GM20431 (cell line): ENCODE results near the gene DDX10.
"Not testable (repeated sequence)": the region's sequence is repeated elsewhere in the genome, so short reads cannot be mapped to it uniquely, and the experiment has no call there.

Experiments used
- in situ Hi-C: fragments of 300-500 bp; cut with MseI, MboI; formaldehyde crosslinking; loops from one replicate; pipeline ENCODE4 v1.15.0; 2020; ENCODE audit warnings: low sequenced_read_pairs; ENCODE audit not compliant: unreplicated experiment

The DDX10 gene

DNA sequence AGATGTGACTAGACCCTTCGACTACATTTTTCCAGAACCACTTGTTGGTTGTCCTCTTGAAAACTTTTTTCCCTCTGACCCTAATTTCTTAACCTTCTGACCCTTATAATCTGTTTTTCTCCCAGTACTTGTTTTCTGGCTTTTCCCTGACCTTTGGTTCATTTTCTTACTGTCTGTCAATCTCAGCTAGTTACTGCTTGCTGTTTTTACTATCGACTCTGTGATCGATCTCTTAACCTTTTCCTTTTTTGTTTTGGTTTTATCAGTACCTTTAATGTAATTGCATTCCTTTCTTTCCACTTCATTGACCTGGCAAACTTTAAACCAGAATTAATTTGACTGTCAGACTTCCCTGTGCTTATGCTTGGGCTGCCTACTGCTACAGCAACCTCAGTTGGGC lies 92.8 kb downstream of the DDX10 start:
- in situ Hi-C loops, result no loop called here

DNA sequence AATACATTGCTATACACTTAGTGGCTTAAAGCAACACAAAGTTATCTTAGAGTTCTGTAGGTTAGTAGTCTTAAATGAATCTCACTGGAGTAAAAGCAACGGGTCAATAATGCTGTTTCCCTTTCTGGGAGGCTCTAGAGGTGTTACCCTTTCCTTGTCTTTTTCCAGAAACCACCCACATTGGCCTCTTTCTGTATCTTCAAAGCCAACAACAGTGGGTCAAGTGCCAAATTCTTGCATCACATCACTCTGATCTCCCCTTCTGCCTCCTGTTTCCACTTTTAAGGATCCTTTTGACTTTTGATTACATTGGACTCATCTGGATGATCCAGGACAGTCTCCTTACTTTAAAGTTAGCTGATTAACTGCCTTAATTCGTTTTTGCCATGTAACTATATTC lies 93.6 kb downstream of the DDX10 start:
- in situ Hi-C loops, result no loop called here

DNA sequence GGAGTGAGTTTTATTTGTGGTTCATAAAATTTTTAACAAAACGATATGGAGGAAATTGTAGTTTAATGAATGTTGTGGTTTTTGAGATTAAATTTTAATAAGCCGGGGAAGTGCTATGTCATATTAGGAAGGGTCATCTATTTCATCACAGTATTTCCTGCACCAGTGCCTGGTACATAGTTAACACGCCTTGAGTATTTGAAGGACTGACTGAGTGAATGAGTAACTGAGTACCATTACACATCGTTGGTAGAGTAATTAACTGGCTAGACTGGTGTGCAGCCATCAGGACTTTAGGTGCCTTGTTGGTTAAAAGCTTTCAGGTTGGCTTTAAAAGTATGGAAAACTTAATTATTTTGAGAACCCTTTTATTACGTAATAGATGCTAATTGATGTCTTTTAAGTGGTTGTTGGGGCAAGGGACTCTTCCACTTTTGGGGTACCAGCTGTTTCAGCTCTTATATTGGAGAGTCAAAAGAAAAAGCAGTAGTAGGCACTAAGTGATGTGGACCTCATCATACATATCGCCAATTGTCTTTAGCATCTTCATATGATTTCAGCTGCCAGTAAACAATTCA lies 101.8 kb downstream of the DDX10 start:
- in situ Hi-C loops, result no loop called here

DNA sequence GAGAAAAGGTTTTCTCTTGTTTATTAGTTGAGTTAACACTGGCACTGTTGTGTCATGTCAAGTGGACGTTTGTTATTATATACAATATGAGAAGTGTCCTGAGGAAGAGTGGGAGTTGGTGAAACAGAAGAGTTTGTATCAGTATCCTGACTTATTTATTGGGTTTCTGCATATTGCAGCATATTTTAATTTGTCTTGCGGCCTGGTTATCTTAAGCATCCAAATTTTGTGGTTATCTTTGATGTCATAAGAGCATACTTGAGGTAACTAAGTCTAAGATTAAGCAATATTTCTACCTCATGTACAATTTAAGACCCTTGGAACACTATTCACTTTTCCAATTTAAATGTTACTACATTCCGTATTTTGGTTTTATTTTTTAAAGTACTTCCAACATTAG lies 103.5 kb downstream of the DDX10 start:
- in situ Hi-C loops, result no loop called here

DNA sequence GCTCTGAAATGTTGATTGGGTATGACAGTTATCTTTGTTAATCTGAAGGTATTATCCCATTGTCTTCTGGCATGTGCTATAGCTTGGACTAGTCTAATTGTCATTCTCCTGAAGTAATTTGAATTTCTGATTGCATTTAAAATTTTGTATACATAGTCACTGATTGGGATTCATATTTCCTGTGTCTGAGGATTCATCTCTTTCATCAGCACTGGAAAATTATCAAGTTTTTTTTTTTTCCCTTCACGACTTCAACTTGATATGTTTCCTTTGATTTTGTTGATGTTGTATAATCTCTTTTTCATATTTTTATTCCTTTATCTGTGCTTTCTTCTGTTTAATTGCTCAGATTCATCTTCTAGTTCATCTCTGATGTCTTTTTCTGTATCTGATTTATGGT lies 104.1 kb downstream of the DDX10 start:
- in situ Hi-C loops, result no loop called here

DNA sequence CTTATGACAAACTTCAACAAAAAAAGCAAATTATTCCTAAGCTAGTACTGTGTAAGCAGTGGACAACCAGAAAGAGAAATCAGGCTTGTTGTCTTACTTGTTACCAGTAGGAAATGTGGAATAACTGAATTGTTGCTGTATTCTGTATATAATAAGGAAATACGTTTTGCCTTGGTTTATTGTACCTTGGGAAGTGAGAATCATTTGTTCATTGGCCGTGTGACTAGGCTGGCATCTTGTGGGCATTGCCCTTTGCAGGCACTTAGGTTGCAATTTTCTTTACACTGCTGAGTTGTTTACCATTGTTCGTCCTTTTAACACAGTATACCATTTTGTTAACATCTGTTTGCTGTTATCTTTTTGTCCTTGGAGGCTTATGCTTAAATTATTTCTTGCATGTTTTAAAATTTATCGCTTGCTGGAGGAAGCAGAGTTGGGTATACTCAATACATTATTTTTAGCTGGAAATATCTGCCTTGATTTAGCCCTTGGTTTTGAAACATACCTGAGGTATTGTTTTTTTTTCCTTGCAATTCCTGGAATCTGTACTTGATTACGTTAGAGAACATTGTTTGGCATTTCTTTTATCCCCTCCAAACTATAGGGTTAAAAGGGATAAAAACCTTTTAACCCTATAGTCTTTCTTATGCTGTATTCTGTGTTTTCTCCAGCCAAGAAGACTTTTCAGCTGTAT lies 109.3 kb downstream of the DDX10 start:
- in situ Hi-C loops, result no loop called here

DNA sequence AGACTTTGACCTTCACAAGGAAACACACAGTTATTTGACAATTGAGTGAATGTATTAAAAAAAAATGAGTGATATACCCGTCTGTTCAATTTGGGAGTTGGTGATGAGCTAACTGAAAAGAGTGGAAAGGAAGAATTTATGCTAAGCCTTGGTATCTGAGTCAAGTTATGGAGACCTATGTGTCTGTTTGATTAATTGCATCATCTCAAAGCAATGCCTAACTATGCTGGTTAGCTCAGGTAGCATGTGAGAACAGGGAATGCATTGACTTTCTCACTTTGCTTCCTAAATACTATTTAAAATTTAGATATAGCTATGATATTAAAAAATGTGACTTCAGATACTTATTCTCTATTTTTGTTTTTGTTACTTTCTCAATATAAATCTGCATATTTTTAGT lies 110.5 kb downstream of the DDX10 start:
- in situ Hi-C loops, result no loop called here

DNA sequence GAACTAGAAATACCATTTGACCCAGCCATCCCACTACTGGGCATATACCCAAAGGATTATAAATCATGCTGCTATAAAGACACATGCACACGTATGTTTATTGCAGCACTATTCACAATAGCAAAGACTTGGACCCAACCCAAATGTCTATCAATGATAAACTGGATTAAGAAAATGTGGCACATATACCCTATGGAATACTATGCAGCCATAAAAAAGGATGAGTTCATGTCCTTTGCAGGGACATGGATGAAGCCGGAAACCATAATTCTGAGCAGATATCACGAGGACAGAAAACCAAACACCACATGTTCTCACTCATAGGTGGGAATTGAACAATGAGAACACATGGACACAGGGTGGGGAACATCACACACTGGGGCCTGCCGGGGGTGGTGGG lies 114.3 kb downstream of the DDX10 start:
- in situ Hi-C loops, result not testable (repeated sequence)

DNA sequence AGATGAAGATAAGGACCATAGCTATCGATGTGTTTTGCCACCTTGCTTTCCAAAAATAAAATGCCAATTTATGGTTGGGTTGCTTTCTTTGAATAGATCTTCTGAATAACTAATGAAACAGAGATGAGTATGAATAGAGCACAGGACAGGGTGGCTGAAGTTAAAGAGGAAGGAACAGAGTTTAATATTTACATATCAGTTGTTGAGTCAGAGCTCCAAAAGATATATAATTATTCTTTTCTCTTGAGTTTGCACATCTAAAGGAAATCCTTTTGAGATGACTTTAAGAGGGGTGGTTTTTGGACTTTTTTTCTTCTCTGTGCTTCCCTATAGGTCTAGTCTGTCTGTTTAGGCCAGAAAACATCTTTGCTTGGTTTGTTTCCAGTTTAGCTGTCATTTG lies 115.2 kb downstream of the DDX10 start:
- in situ Hi-C loops, result no loop called here

DNA sequence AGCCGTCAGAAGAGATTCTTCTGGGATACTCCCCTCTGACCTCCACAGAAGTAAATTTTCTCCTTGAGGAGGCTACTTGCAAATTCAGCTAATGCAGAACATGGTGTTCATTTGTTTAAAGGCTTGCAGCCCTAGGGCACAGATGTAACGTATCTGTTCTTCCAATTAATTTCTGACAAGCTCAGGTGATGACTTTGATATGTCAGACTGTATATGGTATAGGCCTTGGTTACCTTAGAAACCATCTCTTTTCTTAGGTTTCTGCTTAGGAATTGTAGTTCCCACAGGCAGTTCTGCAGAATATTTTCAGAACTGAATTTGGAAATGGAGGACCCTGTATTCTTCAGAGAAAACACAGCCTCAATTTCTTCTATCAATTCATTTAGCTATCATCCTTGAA lies 117.1 kb downstream of the DDX10 start:
- in situ Hi-C loops, result no loop called here

DNA sequence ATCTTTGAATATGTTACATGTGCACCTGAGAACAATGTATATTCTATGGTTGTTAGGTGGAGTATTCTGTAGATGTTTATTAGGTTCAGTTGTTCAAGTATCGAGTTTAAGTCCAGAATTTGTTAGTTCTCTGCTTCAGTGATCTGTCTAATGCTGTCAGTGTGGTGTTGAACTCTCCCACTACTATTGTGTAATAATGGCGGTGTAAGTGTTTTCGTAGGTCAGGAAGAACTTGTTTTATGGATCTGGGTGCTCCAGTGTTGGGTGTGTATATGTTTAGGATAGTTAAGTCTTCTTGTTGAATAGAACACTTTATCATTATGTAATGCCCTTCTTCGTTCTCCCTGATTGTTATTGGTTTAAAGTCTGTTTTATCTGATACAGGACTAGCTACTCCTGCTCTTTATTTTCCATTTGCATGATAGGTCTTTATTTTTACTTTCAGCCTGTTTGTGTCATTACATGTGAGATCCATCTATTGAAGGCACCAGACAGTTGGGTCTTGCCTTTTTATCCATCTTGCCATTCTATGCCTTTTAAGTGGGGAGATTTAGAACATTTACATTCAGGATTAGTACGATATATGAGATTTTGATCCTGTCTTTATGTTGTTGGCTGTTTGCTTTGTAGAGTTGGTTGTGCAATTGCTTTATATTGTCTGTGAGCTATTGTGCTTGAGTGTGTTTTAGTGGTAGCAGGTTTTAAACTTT lies 121.6 kb downstream of the DDX10 start:
- in situ Hi-C loops, result no loop called here

DNA sequence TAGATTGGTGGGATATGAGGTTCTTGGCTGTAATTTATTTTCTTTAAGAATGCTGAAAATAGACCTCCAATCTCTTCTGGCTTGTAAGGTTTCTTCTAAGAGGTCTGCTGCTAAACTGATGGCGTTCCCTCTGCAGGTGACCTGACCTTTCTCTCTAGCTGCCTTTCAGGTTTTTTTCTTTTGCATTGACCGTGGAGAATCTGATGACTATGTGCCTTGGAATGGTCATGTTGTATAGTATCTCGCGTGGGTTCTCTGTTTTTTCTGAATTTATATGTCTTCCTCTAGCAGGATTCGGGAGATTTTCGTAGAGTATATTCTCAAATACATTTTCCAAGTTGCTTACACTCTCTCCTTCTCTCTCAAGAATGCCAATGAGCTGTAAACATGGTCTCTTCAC lies 122.2 kb downstream of the DDX10 start:
- in situ Hi-C loops, result no loop called here

DNA sequence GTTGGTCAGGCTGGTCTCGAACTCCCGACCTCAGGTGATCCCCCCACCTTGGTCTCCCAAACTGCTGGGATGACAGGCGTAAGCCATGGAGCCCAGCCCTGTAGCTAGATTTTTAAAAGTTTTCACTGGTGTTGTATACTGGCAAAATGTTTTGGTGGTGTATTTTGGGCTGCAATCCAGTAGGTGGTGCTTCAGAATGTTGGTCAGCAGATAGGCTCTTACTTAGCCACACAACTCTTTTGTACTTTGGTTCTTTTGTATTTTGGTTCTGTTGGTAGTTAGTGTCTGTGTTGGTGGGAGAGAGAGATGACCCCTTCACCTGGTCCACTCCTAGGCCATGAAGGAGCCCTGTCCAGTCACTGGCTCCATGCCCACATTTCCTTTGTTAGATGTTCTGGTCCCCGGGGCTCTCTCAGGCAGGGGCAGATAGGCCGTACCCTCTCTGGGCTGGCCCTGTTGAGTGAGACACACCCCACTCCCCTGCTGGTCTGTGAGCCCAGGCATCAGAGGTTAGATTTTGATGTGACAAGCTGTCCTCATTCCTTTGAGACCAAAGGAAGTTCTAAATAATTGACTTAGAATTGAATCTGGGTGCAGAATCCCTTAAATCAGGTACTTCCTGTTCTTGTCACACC lies 123.8 kb downstream of the DDX10 start:
- in situ Hi-C loops, result no loop called here

DNA sequence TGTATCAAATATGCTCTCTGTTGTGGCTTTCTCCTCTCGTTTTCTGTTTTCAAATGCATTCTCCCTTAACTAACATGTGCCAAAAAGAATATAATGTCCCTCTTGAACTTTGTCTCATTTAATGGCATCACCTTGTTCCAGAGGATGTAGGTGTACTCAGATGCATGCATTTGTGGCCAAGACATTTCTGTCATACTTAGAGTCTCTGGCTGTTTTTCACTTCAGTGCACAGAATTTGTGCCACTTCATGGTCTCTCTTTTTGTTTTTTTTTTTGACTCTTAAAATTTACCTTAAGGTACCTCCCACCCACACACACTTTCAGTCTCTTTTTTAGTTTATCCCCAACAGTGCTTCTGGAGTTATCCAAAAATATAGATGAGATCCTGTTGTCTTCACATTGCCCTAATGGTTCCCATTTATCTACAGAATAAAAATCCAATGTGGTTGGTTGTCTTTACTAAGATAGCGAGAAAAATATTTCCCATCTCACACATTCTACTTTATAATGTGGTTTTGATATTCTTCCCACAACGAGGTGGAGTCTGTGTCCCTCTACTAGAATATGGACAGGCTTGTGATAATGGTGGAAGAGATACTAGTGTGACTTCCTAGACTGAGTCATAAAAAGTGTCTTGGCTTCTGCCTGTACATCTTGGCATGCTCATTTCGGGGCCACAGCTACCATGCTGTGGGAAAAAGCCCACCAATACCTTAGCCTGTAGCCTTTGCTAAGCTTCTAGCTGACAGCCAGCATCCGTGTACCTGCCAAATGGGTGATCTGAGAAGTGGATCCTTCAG lies 125.8 kb downstream of the DDX10 start:
- in situ Hi-C loops, result no loop called here

DNA sequence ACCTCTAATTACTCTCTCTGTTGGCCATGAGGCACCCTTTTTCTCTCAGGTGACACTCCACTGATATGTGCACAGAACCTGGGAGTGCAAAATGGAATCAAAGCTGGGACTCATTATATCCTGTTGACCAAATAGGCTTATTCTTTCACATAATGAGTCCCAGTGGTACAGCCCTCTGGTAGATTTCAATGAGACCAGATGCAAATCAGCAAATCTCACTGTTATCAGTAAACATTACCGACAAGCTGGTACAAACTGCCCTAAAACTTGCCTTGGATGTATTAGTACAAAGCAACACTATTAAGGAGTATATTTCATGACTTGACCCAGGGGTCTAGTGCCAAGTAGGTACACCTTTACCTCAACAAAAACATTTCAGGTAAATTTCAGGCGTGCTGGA lies 128.3 kb downstream of the DDX10 start:
- in situ Hi-C loops, result no loop called here

DNA sequence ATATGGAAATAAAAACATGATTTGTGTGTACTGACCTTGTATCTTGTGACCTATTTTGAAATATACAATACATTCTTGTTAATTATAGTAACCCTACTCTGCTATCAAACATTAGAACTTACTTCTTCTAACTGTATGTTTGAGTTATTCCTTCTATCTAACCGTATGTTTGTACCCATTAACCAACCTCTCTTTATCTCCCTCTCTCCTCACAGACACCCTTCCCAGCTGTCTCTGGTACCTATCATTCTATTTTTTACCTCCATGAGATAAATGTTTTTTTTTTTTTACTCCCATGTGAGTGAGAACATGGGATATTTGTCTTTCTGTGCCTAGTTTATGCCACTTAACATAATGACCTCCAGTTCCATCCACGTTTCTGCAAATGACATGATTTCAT lies 128.7 kb downstream of the DDX10 start:
- in situ Hi-C loops, result no loop called here

DNA sequence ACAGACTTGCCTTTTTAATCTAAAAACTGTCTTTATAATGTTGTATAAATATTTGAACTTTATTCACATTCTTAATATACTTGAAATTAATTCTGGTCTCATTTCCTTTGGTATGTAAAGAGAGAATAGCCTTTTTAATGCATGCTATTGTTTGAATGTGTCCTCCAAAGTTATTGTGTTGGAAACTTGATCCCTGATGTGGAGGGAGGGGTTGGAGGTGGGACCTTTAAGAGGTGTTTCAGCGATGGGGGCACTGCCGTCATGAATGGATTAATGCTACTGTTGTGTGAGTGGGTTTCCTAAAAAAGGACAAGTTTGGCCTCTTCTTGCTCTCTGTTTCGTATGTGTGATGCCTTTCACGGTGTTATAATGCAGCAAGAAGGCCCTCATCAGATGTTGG lies 131.7 kb downstream of the DDX10 start:
- in situ Hi-C loops, result no loop called here

DNA sequence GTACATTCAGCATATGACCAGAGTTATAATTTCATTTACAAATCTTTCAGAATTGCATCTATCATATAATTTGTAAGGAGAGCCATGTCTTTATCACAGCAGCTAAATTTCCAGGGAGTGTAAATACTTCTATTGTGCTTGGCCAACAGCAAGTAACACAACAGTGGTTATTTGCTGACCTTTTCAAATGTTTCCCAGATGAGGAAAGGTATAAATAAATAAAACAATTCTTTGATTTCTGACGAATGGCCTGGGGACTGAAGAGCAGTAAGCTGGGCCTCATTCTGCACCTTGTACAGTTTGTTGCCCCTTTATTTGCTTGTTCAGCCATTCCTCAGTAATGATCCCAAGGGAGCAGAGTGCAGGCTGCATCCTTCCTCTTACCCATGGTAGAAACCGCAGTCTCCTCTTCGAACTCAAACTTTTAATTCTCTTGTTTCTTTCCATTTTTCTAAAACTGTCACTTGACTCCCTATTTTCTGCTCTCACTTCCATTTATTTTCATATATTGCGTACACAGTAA lies 132.8 kb downstream of the DDX10 start:
- in situ Hi-C loops, result no loop called here

DNA sequence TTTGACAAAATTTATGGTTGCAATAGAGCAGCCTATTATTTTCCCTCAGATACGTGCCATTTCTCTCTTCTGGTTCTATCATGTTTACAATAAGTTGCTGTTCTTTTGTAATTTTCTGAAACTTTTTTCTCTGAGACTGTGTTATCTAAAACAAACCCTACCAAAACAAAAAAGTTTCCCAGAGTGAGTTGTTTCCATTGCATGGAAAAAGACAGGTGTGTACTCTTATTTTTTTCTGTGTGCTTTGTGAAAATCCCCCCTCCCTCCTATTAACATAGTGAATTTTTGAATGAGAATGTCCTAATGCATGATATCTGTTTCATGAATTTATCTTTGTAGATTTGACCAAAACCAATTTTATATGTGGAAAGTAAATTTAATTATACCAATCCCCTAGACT lies 137.6 kb downstream of the DDX10 start:
- in situ Hi-C loops, result no loop called here

DNA sequence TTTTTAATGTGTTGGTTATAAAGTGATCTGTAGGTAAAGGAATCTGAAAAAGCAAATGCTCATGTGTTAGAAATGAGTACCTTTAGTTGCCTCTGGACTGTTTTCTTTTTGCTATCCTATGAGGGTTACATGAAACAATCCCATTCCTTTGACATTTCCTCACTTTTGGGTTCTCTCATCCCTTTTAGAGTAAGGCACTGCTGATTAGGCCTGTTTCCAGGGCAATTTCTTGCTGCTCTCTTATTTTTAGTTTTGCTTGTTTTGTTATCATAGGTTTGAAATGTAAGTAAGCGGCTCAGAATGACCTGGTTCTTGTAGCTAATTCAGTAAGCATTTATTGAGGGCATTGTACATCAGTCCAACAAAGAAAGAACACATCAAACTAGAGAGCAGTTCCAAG lies 138.9 kb downstream of the DDX10 start:
- in situ Hi-C loops, result no loop called here
